NCI-H1694 treated with DMSO at 0.1 percent for 48 hours (cell line): ENCODE results near the gene EGF.
"Not testable (repeated sequence)": the region's sequence is repeated elsewhere in the genome, so short reads cannot be mapped to it uniquely, and the experiment has no call there.

Experiments used
- DNase-seq: peaks from one replicate; lab custom pipeline; 2025; lab: John Stamatoyannopoulos, UW

Gene EGF

DNA sequence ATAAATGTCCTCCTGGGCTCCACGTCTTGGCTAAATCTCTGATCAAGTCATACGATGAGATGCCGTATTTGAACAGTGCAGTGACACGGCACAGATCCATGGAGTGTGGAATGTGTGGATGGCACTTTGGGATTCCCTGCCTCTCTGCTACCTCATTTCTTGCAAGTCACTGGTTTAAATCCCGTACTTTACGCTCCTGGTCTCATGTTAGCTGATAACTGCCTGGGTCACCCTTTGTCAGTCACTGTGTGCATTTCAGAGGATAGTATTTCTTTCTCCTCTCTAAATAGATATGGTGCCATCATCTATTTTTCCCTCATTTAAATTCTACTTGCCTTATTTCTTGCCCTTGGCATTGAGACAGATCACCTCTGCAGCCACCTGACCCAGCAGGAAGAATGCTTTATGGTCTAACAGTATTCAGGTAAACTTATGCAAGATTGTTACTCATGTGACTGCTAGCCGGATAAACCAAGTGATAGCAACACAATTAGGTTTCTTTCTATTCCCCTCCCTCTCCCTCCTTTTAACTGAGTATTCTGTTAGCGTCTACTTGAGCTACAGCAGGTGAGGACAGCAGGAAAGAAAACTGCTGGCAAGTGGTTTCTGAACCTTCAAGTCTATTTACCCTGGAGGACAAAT, 2.8 kb downstream of the EGF start:
- DNase-seq, result no peak

DNA sequence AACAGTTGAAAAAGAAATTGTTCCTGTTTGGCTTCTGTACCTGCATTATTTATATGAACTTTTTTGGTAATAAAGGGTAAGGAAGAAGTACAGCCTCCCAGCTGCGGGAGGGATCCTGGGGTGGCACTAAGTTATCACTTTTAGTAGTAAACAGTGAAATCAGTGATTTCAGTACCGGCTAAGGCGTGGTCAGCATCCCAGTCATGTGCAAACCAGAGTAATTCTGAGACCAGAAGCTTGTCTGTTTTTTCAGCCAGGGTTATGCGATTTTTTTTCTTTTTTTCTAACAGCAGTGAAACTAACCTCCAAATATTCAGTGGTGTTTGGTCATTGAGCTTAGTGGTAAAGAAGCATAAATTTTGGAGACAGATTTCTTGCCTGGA, 3.3 kb downstream of the EGF start:
- DNase-seq, result no peak

- DNase-seq, result no peak
These were observed 8.7 kb downstream of the EGF start for GRCh38 chr4:109921384-109921808.

DNA sequence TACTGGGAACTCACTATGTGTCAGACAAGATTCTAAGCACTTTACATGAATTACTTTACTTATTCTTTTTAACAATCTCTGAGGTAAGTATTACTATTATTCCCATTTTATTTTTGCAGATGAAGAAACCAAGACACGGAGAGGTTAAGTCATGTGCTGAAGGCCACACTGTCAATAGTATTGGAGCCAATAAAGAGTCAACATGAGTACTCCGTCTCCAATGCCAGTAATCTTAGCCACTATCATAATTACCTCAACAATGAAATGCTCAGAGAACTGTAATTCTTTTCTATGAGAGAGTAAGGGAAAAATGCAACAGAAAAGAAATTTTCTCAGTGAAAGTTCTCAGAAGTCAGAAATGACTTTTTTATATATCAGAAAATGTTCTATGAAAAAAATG, 12.7 kb downstream of the EGF start:
- DNase-seq, result no peak

DNA sequence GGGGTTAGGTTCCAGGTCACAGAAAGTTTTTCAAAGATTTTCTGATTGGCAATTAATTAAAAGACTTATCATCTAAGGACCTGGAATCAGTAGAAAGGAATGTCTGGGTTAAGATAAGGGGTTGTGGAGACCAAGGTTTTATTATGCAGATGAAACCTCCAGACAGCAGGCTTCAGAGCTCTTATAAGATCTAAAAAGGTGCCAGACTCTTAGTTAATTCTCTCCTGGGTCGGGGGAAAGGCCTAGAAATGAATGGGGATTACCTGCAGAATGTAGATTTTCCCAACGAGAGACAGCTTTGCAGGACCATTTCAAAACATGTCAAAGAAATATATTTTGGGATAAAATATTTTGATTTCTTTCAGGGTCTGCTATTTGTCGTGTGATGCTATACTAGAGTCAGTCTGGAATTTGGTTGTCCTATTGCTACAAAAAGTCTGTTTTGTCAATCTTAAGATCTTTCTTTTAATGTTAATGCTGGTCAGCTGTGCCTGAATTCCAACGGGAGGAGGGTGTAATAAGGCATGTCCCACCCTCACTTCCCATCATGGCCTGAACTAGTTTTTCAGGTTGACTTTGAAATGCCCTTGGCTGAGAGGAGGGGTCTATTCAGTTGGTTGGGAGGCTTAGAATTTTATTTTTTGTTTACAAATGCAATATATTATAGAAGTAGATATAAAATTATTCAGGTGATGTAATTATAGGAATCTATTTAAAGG, 15.8 kb downstream of the EGF start:
- no peak for DNase-seq

- DNase-seq, result no peak
These were observed 17.8 kb downstream of the EGF start for GRCh38 chr4:109930464-109930863.

DNA sequence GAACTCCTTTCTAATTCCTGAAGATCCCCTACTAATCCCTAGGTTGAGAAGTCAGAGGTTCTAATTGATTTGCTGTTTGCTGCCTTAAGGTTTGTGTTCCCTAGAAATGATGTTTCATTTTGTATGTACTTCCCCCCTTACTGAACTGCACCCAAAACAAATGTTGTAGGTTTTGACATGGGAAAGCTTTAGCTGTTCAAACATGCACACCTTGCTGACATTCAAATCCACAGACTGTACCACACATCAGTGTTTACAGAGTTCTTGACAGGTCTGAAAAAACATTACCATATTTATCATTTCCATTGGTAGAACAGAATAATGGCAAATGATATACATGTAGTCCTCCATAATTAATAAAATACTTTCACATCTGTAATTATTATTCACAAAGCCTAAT, 18.2 kb downstream of the EGF start:
- no peak for DNase-seq

DNA sequence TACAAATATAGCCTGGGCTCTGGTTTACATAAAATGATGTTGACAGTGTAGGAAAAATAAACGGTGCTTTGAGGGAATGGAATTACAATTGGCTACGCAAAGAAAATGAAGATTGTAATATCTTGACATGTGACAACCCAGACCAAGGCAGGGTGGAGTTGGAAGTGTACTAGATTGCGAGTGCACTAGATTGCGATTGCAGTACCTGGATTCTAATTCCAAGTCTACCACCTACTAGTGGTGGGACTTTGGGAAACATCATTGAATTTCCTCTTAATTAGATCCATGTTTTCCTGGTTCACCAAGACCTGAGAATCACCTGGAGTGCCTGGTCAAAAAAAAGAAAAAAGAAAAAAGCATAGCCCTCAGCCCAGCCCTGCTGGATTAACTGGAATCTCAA, 18.6 kb downstream of the EGF start:
- DNase-seq, result no peak

- not testable (repeated sequence) for DNase-seq
These were observed 24.7 kb downstream of the EGF start for GRCh38 chr4:109937352-109937751.

- DNase-seq, result no peak
These were observed 26.5 kb downstream of the EGF start for GRCh38 chr4:109939190-109939589.

- DNase-seq, result no peak
These were observed 29.7 kb downstream of the EGF start for GRCh38 chr4:109942292-109942926.

DNA sequence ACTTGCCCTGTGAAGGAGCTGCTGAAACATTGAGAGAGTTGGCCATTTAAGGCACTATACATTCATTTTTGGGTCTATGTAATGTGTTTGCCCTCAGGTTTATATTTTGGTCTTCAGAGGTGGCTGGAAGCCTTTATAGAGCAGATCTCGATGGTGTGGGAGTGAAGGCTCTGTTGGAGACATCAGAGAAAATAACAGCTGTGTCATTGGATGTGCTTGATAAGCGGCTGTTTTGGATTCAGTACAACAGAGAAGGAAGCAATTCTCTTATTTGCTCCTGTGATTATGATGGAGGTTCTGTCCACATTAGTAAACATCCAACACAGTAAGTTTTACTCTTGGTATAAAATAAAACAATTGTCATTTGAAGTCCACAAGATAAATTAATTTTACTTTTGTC, 31.1 kb downstream of the EGF start:
- no peak for DNase-seq

- DNase-seq, result no peak
These were observed 31.9 kb downstream of the EGF start for GRCh38 chr4:109944591-109944990.

DNA sequence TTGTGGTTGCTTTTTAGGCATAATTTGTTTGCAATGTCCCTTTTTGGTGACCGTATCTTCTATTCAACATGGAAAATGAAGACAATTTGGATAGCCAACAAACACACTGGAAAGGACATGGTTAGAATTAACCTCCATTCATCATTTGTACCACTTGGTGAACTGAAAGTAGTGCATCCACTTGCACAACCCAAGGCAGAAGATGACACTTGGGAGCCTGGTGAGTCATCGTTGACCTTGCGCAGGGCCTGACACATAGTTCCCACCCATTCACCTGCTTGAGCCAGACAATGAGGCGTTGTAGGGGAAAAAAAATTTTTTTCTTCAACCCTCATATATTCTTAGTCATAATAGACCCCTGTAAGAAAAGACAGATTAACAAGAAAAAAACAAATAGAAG, 32.4 kb downstream of the EGF start:
- DNase-seq, result no peak

DNA sequence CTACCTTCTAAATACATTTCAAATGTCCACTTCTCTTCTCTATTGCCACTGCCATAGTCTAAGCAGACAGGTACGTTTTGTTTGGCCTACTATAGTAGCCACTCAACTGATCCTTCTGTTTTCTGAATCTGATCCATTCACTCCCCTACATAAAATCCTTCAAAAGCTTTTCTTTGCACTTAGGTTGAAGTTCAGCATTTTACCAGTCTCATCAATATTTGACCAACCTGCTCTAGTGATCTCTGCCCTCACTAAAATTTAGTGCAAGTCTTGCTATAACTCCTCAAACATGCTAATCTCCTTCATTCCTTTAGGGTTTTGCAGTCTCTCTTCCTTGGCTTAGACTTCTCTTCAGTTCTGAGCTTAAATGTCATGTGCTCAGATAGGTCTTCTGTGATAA, 33.4 kb downstream of the EGF start:
- no peak for DNase-seq

- DNase-seq, result no peak
These were observed 34.8 kb downstream of the EGF start for GRCh38 chr4:109947457-109947856.

DNA sequence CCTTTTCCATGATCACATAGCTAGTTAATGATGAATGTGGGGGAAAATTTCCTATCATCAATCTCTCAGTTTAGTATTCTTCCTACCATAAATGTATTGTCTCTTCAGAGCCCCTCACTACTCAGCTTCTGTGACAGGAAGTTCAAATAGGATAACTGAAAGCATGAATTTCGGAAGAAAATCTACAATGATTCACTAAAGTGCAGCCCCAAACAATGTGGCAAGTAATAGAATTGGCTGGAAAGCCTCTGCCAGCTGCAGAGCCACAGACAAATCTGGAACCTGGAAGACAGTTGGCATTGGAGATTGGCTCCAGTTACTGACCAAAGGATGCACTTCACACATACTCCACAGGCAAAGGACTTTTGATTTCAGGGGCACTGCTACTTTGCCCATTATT, 35.2 kb downstream of the EGF start:
- no peak for DNase-seq

DNA sequence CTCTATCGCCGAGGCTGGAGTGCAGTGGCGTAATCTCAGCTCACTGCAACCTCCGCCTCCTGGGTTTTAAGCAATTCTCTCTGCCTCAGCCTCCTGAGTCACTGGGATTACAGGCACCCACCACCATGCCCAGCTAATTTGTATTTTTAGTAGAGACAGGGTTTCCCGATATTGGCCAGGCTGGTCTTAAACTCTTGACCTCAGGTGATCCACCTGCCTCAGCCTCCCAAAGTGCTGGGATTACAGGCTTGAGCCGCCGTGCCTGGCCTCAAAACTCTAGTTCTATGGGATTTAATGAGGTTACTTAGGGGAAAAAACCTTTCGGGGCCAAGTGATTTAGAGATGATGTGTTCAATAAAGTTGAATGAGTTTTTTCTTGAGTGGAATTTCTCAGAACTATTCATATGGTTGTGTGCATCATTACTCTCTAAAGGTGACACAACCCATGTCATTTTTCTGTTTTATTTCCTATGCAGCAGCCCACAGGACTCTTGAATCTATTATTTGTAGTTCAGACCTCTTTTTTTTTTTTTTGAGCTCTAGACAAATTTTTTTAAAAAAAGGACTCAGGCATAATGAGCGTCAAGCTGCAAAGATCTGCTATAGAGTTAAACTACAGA, 36.5 kb downstream of the EGF start:
- not testable (repeated sequence) for DNase-seq

DNA sequence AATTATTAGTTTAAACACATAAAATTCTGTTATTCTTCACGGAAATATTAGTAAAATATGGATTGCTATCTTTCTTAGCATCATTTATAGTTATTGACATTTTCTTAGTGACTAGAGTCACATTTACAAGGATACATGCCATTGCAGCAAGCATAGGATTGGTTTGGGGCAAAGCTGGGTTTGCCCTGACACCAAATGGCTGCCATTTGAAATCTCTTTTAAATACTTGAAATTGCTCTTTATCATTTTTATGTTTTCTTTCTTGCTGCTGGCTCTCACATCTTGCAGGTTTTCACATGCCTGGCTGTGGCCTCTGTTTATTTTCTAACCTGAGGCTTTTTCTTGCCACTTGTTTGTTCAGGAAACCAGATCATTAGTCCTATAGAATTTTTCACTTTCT, 39.9 kb downstream of the EGF start:
- no peak for DNase-seq

- DNase-seq, result no peak
These were observed 40.9 kb downstream of the EGF start for GRCh38 chr4:109953556-109953955.

- DNase-seq, result no peak
These were observed 42.5 kb downstream of the EGF start for GRCh38 chr4:109955146-109955545.

GRCh38 chr4:109957227-109957626, 44.5 kb downstream of the EGF start:
- no peak for DNase-seq

DNA sequence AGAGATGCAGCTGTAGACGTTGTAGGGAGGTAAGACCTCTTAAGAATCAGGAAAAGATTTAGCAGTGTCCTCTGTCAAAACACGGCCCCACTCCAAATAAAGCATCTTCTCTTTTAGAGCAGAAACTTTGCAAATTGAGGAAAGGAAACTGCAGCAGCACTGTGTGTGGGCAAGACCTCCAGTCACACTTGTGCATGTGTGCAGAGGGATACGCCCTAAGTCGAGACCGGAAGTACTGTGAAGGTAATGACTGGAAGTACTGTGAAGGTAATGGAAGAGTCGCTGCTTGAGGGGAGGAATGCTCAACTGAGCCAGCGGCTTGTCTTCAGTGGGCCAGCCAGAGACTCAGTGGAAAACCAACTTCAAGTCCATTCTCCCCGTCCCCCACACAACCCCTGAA, 46.5 kb downstream of the EGF start:
- no peak for DNase-seq
